ENCODE measurements around the gene TOR1B.

DNA sequence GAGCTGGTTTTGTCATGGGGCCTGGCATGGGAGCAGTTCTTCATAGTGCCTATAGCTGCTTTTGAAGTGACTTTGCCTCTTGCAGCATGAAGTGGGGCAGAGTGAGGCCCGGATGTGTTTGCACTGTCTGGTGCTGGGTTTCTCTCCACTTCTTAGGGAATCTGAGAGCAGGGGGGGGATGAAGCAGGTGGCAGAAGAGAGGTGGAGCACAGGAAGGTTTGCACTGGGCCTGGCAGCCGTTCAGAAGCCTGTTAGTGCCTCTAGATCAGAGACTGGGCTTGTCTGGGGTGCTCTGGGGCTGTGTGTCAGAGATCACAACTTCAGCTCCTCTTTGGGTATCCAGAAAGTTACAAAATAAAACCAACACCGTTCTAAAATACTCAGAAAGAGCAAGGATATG, 50.6 kb downstream of the TOR1B start:
- no peak for TF ChIP-seq CTCF (conservative IDR thresholded peaks at IDR 0.05; ENCODE audit: low read depth, low read length)
- TF ChIP-seq ELK1 (IDR thresholded peaks at IDR 0.05; ENCODE audit: borderline replicate concordance, low read depth, low read length), result no peak
- no peak for TF ChIP-seq MXI1 (IDR thresholded peaks at IDR 0.05; ENCODE audit: borderline replicate concordance, low read depth, low read length)
- TF ChIP-seq CHD1 (IDR thresholded peaks at IDR 0.05; ENCODE audit: low read depth, low read length), result no peak
- TF ChIP-seq CEBPB (IDR thresholded peaks at IDR 0.05; ENCODE audit: low read depth, low read length), result no peak

All from IMR-90 (cell line).